Activated CD8-positive, alpha-beta memory T cell treated with anti-CD3 and anti-CD28 coated beads, Interleukin-2, amount 50 U/mL, for 24 hours (primary cell): ENCODE results near the gene SLC35G6.
"Not testable (repeated sequence)": the region's sequence is repeated elsewhere in the genome, so short reads cannot be mapped to it uniquely, and the experiment has no call there.

Experiments used
- DNase-seq: peaks from one replicate; pipeline ENCODE4 v3.0.0-alpha.2; 2020; ENCODE audit errors: extremely low read depth

SLC35G6 gene

DNA sequence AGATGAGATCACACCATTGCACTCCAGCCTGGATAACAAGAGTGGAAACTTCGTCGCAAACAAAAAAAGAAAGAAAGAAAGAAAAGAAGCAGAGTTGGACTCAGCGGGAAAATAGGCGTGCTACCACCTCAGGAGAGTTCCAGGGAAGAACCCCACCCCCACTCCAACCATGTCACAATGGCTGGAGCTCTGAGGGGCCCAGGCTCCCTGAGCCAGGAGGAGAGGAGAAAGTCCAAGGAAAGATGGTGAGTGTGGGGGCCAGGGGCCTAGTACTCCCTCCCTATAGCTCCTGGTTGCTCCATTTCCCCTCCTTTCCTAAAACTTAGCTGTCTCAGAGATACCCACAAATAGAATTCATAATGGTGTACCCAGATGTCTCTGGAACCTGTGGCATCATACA, at the start of gene SLC35G6:
SLC35G6 (plus strand) TSS at position 172 of the 400 bp plus-strand sequence; CDS start at position 243, 71 bp downstream.
- not testable (repeated sequence) for DNase-seq

DNA sequence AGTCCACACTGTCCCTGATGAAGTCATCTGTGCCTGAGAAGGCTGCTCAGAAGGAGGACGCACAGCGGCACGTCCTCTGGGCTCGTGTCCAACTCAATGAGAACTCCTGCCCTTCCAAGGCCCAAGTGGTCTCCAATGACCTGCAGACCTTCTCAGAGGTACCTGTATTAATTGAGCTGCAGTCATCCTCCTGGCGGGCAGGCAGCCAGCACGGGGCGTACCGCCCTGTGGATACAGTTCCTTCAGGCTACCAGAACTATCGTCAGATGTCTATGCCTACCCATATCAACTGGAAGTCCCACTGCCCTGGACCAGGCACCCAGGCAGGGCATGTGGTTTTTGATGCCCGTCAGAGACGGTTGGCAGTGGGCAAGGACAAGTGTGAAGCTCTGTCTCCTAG, 49.0 kb upstream of the SLC35G6 start:
- no peak for DNase-seq

DNA sequence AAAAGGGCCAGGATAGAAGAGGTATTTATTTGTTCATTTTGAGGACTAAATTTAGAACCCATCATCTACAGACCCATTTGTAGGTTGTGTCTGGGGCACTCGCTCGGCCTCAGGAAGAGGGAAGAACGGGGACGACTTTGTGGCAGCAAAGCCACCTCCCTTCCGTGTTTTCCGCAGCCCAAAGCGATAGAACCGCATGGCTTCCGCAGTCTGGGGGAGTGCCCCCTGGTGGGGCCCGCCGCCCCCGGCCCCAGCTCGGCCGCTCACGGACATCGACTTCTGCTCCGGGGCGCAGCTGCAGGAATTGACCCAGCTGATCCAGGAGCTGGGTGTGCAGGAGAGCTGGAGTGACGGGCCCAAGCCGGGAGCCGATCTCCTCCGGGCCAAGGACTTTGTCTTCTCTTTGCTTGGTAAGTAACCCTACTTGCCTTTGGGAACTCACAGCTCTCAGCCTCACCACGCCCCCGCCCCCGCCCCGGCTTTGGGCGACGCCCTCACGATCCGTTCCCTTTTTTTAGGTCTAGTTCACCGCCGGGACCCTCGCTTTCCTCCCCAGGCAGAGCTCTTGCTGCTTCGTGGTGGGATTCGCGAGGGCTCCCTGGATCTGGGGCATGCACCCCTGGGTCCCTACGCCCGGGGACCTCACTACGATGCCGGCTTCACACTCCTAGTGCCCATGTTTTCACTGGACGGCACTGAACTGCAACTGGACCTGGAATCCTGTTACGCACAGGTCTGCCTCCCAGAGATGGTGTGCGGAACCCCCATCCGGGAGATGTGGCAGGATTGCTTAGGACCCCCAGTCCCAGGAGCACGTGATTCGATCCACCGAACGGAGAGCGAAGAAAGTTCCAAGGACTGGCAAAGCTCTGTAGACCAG, 45.3 kb upstream of the SLC35G6 start:
- no peak for DNase-seq

DNA sequence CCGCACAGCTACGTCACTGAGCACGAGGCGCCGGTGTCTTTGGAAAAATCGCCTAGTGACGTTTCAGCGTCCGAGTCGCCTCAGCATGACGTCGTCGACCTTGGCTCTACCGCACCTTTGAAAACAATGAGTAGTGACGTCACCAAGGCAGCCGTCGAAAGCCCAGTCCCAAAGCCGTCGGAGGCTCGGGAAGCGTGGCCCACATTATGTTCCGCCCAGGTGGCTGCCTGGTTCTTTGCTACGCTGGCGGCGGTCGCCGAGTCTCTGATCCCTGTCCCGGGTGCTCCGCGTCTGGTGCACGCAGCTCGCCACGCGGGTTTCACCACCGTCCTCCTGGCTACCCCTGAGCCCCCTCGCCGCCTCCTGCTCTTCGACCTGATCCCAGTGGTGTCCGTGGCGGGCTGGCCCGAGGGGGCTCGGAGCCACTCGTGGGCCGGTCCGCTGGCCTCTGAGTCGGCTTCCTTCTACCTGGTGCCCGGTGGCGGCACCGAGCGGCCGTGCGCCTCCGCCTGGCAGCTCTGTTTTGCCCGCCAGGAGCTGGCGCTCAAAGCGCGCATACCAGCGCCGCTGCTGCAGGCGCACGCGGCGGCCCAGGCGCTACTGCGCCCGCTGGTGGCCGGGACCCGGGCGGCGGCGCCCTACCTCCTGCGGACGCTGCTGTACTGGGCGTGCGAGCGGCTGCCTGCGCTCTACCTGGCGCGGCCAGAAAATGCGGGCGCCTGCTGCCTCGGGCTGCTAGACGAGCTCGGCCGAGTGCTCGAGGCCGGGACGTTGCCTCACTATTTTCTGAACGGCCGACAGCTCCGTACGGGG, 44.5 kb upstream of the SLC35G6 start:
- DNase-seq: peak; percentile 34

DNA sequence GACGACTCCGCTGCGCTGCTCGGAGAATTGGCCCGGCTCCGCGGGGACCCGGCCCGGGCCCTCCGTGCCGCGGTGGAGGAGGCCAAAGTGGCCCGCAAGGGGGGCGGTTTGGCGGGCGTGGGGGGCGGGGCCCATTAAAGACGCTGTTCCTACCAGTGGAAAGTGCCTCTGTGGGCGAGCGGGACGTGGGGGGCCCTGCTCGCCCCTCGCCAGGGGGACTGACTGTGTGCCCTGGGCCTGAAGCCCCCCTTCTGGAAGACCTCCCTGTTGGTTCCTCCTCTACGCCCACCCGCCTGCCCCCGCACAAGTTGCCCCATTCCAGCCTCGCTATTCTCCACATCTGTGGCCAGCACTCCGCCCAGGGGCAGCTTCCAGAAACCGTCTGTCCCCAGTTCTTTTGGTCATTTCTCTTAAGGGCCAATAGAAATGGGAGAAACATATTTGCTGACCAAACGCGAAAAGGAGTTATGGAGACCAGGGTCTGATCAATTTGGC, 43.8 kb upstream of the SLC35G6 start:
- no peak for DNase-seq

DNA sequence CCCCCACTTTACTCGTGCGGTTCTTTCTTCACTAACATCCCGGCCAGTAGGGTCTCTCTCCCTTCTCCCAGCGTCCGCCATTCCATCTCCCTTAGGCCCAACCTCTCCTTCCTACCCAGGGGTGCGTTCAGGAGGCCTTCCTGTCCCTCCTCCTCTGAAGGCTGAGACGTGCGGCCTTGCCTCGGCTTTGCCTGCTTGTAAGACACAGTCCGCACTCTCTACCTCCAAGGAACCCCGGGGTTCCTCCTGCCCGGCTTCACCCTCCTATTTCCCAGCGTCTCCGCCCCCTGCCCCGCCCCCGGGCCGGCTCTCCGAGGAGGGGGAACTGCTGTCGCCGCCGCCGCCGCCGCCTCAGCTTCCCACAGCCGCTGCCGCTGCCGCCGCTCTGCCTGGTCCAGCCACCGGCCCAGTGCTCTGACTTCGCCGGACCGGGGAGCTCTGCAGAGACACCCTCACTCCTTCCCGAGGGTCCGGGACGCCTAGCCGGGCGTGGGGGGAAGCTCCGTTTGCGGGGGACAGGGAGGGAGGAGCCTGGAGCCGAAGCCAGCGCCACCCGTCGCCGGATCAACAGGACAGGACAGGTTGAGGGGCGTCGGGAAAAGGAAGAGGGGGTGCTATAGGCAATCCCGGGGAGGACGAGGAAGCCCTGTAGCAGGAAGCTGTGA, 43.2 kb upstream of the SLC35G6 start:
- peak; percentile 8 for DNase-seq

DNA sequence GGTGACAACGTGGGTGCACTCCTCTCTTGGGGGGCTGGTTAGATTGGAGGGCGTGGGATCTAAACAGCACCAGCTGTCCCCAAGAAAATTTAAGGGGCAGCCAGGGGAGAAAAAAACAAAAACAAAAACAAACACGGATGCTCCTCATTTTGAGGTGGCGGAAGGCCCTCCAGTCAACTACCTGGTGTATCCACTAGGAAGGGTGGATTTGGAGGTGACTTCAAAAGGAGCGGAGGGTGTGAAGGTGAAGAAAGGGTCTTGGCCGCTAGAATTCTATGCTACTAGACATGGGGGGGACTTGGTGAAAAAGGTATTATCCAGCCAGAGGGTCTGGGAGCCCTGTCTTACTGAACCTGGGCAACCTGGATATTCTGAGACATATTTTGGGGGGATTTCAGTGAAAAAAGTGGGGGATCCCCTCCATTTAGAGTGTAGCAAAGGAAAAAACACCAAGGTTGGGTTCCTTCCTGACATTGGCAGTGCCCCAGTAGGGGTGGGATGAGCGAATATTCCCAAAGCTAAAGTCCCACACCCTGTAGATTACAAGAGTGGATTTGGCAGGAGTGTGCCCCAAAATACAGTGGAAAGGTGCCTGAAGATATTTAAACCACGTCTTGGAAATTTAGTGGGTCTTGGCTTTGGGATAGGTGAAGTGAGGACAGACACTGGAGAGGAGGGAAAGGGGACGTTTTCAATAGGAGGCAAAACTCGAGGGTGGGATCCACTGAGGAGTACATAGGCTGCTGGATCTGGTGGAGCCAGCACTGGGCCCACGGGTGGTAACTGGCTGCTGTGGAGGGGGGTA, 42.4 kb upstream of the SLC35G6 start:
- no peak for DNase-seq

DNA sequence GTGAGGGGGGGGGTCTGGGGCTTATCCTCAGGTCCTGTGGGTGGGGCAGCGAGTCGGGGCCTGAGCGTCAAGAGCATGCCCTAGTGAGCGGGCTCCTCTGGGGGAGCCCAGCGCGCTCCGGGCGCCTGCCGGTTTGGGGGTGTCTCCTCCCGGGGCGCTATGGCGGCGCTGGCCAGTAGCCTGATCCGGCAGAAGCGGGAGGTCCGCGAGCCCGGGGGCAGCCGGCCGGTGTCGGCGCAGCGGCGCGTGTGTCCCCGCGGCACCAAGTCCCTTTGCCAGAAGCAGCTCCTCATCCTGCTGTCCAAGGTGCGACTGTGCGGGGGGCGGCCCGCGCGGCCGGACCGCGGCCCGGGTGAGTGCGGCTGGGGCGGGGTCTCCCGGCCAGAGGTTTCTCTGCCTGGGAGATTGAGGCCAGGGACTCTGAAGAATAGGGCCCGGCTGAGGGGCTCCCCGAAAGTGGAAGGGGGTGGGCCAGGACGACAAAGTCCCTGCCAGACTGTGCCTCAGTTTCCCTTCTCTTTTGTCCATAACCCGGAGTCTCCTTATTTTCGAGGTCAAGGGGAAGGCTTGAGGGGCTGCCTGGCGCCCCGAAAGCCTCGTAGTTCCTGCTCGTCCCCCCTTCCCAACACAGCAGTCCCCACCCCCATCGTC, 41.7 kb upstream of the SLC35G6 start, which contains the start of gene FGF11:
FGF11 (plus strand) TSS at position 51 of the 651 bp plus-strand sequence; CDS start at position 160, 109 bp downstream.
- no peak for DNase-seq

DNA sequence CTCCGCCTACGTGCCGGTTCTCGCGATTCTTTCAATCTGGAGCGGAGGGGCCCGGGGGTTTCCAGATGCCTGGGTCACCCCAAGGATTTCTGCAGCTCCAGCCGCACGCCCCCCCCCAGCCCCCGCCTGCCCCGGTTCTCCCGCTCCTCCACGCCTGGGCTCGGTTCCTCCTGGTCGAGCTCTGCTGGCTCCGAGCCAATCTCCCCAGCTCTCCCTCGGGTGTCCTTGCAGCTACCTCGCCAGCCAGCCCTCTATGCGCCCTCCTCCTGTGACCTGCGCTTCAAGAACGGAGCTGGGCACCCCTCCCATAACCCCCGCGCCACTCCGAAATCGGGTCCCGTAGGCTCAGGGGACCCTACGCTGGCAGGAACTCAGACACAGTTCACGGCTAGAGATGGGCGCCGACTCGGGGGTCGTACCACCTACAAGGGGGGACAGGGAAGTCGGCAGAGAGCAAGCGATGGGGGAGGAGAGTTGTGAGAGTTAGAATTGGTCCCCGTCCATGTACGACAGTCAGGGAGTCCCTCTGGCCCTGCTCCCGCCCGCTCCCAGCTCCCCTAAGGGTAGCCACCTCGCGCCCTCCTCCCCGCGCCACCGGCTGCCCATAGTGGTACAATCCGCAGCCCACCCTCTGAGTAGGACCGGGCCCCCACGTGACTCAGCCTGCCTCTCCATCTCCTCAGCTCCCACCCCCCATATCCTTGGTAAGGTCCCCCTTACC, 41.0 kb upstream of the SLC35G6 start:
- no peak for DNase-seq

DNA sequence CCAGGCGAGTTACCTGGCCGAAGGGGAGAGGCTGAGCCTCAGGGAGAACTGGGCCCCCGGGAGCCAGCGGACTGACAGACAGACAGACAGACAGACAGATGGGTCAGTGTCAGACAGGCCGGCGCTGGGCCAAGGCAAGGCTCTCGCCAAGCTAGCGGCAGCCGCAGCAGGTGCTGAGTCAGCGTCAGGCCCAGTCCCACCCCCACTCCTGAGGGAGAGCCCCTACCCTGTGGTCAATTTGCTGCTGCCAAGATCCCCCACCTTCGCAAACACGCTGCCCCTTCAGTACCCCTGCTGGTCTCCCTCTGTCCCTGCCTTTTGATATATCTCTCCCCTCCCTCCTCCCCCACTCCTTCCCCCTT, 40.4 kb upstream of the SLC35G6 start:
- no peak for DNase-seq

DNA sequence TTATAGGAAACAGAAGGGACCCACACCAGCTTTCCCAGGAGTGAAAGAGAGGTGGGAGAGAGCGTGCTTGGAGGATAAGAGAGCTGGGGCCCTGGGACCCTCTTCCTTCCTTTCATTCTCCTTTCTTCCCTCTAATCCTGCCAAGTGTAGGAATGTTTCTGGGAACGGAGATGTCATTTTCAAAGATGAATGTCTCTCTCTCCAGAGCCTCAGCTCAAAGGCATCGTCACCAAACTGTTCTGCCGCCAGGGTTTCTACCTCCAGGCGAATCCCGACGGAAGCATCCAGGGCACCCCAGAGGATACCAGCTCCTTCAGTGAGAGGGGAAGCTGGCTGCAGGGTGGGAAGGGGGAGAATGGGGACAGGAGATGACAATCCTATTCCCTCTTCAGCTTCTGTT, 40.0 kb upstream of the SLC35G6 start:
- no peak for DNase-seq

DNA sequence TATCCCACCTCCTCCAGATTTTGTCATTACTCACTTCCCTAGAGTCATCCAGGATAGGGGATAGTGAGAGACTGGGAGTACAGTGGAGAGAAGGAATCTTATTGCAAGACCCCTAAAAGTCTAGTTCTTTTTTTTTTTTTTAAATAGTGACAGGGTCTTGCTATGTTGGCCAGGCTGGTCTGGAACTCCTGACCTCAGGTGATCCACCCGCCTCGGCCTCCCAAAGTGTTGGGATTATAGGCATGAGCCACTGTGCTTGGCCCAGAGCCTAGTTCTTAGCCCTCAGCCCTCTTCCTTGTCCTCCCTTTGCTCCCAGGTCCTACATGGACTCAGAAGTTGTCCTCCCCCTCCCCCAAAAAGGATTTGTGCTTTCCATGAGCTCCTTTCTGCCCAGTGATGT, 39.1 kb upstream of the SLC35G6 start:
- DNase-seq: no peak

DNA sequence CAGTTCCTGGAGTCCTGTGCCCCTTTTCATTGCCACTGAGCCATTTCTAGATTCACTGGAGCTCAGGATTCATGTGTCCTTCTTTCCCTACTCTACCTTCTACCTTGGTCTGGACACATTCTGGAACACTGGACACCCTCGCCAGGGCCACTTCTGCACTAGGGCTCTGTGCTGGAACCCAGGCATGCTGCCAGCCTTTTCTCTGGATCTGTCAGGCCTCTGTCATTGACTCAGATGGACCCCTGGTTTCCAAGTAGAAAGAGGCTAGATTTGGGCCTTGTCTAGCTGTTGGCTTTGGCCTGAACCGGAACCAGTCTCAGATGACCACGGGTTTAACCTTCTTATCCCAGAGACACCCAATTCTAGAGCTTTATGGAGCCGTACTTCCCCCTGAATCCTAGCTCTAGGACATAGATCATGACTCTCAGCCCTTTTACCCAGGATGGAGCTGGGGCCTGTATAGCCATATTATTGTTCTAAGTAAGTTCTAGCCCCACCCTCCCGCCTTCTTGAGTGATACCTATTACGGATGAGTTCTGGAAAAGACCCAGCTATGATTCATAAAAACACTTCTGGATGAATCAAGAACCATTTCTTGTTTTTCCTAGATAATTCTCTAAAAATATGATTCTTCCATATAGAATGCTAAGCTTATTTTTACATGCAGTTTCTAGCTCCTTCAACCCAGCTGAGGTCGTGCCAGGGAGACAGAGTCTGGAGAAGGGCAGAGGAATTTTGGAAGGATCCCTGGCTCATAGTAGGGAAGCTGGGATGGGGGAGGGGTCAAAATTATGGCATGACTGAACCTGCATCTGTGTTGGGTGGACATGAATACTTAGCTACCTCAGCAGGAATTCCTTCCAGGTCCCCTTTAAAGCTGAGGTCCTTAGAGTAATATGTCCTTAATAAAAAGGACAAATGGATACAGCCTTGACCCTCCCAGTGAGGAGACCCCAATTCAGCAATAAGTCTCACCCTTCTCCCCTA, 37.5 kb upstream of the SLC35G6 start:
- DNase-seq: no peak

DNA sequence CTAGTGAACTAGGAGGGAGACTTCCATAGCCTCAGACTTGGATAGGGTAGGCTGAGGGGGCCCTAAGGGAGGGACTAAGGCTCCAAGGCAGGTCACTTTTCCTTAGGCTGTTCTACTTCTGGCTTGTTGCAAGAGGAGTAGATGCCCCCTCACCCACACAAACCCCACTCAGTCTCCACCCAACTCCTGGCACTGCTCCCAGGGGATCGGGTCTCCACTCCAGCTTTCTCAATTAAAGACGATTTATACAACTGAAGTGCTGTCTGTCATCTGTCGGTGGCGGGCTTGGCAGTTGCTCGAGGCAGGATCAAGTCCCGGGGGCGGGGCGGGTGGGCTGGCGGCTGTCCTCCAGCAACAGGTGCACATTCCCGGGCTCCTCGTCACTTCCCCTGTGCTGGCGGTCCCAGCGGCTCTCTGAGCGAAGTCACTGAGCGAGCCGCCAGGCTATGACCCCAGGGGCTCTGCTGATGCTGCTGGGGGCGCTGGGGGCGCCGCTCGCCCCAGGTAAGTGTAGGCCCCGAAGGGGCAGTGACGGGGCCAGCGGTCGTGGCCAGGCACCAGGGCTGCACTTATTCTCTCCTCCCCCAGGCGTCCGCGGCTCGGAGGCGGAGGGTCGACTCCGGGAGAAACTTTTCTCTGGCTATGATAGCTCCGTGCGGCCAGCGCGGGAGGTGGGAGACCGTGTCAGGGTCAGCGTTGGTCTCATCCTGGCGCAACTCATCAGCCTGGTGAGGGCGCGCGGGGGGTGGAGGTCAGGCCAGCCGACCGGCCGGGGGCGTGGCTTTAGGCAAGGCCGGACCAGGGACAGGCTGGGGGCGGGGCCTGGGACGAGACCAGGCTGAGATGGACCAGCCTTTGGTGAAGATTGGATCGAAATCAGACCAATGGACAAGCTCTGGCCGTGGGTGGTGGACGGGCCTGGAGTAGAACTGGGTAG, 36.3 kb upstream of the SLC35G6 start, which contains the start of gene CHRNB1:
CHRNB1 (plus strand) TSS at position 380 of the 937 bp plus-strand sequence; CDS start at position 447, 67 bp downstream.
- no peak for DNase-seq

DNA sequence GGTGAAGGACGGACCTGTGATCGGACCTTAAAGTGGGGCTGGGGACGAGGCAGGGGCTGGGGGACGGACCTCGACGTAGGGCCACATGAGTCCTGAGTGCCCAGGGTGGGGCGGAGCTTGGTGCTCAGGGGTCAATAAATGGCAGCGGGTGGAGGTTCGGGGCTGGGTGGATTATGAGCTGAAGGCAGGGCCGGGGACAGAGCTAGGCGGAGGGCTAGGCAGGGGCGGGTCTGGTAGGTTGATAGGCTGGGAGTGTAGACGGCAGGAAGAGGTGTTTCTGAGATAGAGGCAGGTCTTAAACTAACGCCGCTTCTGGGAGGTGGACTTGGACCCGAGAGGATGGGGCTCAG, 35.7 kb upstream of the SLC35G6 start:
- no peak for DNase-seq

DNA sequence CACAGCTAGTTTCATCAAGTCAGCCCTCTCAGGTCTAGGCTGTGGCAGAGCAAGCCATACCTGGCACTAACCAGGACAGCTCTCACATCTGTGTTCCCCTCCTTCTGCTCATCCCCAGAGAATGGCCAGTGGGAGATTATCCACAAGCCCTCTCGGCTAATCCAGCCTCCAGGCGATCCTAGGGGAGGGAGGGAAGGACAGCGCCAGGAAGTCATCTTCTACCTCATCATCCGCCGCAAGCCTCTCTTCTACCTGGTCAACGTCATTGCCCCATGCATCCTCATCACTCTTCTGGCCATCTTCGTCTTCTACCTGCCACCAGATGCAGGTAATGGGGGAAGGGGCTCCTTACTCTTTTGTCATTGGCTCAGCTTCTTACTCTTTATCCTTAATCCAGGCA, 32.8 kb upstream of the SLC35G6 start:
- no peak for DNase-seq

DNA sequence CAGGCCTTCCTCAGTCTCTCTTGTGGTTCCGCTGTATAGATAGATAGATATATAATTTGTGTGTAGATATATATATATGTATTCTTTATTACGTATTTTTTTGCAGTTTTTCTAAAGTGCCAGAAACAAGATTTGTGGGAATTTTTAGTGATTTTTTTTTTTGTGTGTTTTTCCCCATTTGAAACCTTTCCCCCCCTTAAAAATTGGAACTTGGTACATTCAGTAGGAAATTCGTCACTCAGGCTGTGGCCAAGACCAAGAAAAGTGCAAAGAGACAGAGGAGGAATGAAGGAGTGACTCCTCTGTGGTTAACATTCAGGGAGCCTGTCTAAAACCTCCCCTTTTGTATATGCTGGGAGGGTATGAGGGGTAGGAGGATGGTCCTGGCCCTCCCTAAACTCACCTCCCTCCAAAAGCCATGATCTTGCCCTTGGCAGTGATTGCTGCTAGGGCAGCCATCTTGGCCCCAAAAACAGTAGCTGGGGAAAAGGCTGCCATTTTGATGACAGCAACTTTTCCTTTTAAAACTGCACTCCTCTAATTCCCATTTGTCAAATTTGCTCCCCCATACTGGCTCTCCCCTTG, 21.2 kb upstream of the SLC35G6 start:
- DNase-seq: no peak
